Measurements from ENCODE around the gene ARHGAP40. TPM values are rescaled to one million over a fixed set of nuclear protein-coding genes. Genes with fewer than 3 reads are reported as not detected.
"Not testable (repeated sequence)": the region's sequence is repeated elsewhere in the genome, so short reads cannot be mapped to it uniquely, and the experiment has no call there.

The ARHGAP40 gene
- total RNA-seq, 1 donor from 2014 or later = not detected

- H3K9me3 ChIP-seq (replicated peaks) = no peaks in the 10 kb centered on the region
- no peak overlapping the region for H3K27ac ChIP-seq (replicated peaks)
- no peak overlapping the region for H3K4me3 ChIP-seq
- no peak for TF ChIP-seq CTCF (IDR thresholded peaks at IDR 0.05; ENCODE audit: borderline replicate concordance)
- H3K4me1 ChIP-seq = no peaks in the 10 kb centered on the region
- no peak for DNase-seq
- intact Hi-C loops (cut with micrococcal nuclease) = no loop called here
- H3K36me3 ChIP-seq = no peaks in the 10 kb centered on the region
- H3K27me3 ChIP-seq (ENCODE audit: low read depth) = peaks cover 30% of the 10 kb centered on the region
These were observed 12.3 kb upstream of the ARHGAP40 start for GRCh38 chr20:38589351-38589750.

DNA sequence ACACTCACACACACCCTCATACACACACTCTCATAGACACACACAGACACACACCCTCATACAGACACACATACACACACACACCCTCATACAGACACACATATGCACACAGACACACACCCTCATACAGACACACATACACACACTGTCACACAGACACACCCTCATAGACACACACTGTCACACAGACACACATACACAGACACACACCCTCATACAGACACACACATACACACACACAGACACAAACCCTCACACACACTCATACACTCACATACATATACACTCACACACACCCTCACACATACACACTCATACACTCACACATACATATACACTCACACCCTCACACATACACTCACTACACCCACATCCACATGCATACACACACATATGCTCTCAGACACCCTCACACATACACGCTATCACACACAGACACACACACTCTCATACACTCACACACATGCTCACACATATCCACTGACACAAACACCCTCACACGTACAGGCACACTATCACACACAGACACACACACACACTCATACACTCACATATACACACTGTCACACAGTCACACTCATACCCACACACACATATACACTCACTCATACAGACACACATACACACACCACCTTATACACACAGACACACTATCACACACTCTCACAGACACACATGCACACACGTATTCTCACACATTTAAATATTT lies 11.5 kb upstream of the ARHGAP40 start:
- TF ChIP-seq CTCF (IDR thresholded peaks at IDR 0.05; ENCODE audit: borderline replicate concordance) = no peak
- H3K27me3 ChIP-seq (ENCODE audit: low read depth) = peaks cover 30% of the 10 kb centered on the region
- H3K9me3 ChIP-seq (replicated peaks) = no peaks in the 10 kb centered on the region
- intact Hi-C loops (cut with micrococcal nuclease) = no loop called here
- no peak for DNase-seq
- no peaks in the 10 kb centered on the region for H3K4me1 ChIP-seq
- no peak overlapping the region for H3K27ac ChIP-seq (replicated peaks)
- H3K36me3 ChIP-seq = no peaks in the 10 kb centered on the region
- no peak overlapping the region for H3K4me3 ChIP-seq

GRCh38 chr20:38590676-38591473 lies 10.7 kb upstream of the ARHGAP40 start:
- DNase-seq = no peak
- H3K27me3 ChIP-seq (ENCODE audit: low read depth) = peaks cover 25% of the 10 kb centered on the region
- H3K4me3 ChIP-seq = no peak overlapping the region
- H3K4me1 ChIP-seq = no peaks in the 10 kb centered on the region
- intact Hi-C loops (cut with micrococcal nuclease) = no loop called here
- H3K9me3 ChIP-seq (replicated peaks) = no peaks in the 10 kb centered on the region
- no peak for TF ChIP-seq CTCF (IDR thresholded peaks at IDR 0.05; ENCODE audit: borderline replicate concordance)
- H3K36me3 ChIP-seq = no peaks in the 10 kb centered on the region
- no peak overlapping the region for H3K27ac ChIP-seq (replicated peaks)

DNA sequence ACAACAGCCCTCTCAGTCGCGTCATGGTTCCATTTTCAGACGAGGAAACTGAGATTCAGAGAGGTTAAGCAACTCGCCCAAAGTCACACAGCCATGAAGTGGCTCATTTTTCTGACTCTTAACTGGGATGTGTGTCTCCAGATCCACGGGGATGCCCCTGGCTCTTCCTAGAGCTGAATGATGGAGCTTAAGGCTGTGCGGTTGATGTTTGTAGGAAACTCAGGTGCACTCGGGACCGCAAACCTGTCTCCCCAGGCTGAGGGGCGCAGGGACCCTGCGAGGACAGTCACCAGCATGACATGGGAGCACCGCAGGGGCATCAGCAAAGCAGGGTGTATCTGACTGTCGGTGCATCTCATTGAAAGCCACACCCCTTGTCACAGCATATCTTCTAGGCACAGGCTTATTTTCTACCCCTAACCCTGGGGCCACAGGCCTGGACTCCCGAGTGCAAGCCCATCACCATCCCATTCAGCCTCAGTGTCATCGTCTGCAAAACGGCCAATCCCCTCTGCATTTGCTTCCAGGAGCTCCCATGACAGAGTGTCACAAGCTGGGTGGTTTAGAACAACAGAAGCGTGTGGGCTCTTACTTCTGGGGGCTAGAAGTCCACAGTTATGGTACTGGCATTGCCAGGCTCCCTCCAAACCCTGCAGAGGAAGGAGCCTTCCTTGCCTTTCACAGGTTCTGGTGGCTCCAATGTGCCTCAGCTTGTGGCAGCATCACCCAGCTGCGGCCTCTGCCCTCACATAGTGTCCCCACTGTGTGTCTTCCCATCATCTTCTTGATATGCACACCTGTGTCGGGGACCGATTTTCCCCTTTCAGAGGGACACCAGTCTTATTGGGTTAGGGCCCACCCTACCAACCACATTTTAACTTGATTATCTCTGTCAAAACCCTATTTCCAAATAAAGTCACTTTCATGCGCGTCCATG lies 9.9 kb upstream of the ARHGAP40 start:
- H3K27me3 ChIP-seq (ENCODE audit: low read depth) = peaks cover 21% of the 10 kb centered on the region
- no peaks in the 10 kb centered on the region for H3K4me1 ChIP-seq
- no peaks in the 10 kb centered on the region for H3K36me3 ChIP-seq
- no peak overlapping the region for H3K27ac ChIP-seq (replicated peaks)
- H3K9me3 ChIP-seq (replicated peaks) = no peaks in the 10 kb centered on the region
- intact Hi-C loops (cut with micrococcal nuclease) = no loop called here
- H3K4me3 ChIP-seq = no peak overlapping the region
- TF ChIP-seq CTCF (IDR thresholded peaks at IDR 0.05; ENCODE audit: borderline replicate concordance) = no peak
- DNase-seq = no peak

DNA sequence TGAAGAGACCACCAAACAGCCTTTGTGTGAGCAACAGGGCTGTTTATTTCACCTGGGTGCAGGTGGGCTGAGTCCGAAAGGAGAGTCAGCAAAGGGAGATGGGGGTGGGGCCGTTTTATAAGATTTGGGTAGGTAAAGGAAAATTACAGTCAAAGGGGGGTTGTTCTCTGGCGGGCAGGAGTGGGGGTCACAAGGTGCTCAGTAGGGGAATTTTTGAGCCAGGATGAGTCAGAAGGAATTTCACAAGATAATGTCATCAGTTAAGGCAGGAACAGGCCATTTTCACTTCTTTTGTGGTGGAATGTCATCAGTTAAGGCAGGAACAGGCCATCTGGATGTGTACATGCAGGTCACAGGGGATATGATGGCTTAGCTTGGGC lies 9.2 kb upstream of the ARHGAP40 start:
- DNase-seq; H3K9me3 ChIP-seq (replicated peaks); H3K4me1 ChIP-seq; H3K36me3 ChIP-seq; H3K27ac ChIP-seq (replicated peaks); H3K4me3 ChIP-seq; intact Hi-C loops (cut with micrococcal nuclease): not testable (repeated sequence)
- peaks cover 21% of the 10 kb centered on the region for H3K27me3 ChIP-seq (ENCODE audit: low read depth)

- H3K27me3 ChIP-seq (ENCODE audit: low read depth) = peaks cover 25% of the 10 kb centered on the region
- H3K4me1 ChIP-seq; H3K4me3 ChIP-seq; DNase-seq; H3K9me3 ChIP-seq (replicated peaks); H3K27ac ChIP-seq (replicated peaks); intact Hi-C loops (cut with micrococcal nuclease); H3K36me3 ChIP-seq: not testable (repeated sequence)
These were observed 7.3 kb upstream of the ARHGAP40 start for GRCh38 chr20:38594281-38594680.

- H3K27ac ChIP-seq (replicated peaks); H3K9me3 ChIP-seq (replicated peaks); intact Hi-C loops (cut with micrococcal nuclease); H3K4me3 ChIP-seq; H3K4me1 ChIP-seq; DNase-seq; H3K36me3 ChIP-seq: not testable (repeated sequence)
- peaks cover 29% of the 10 kb centered on the region for H3K27me3 ChIP-seq (ENCODE audit: low read depth)
These were observed 5.7 kb upstream of the ARHGAP40 start for GRCh38 chr20:38595886-38596285.
